ENCODE results near the gene LAMA2.

Gene LAMA2

GRCh38 chr6:129565366-129565765, 682.4 kb downstream of the LAMA2 start:
- no peak overlapping the region for H2AFZ ChIP-seq (ENCODE audit: low read depth, low read length)
- H3K9me3 ChIP-seq (ENCODE audit: insufficient read depth, low read length): no peaks in the 10 kb centered on the region
- no peaks in the 10 kb centered on the region for H3K79me2 ChIP-seq (ENCODE audit: low read length)
- H3K27ac ChIP-seq (ENCODE audit: low read length): no peak overlapping the region
- H3K27me3 ChIP-seq (ENCODE audit: low read depth, low read length): no peaks in the 10 kb centered on the region
- no peak overlapping the region for H3K9ac ChIP-seq (ENCODE audit: low read length)
- H3K4me3 ChIP-seq (ENCODE audit: low read length): no peak overlapping the region
- no peak overlapping the region for H3K4me2 ChIP-seq (ENCODE audit: low read length)
- H3K4me1 ChIP-seq (ENCODE audit: low read length): no peaks in the 10 kb centered on the region
- H3K36me3 ChIP-seq (replicated peaks; ENCODE audit: low read depth, low read length): no peaks in the 10 kb centered on the region
- TF ChIP-seq CTCF (IDR thresholded peaks at IDR 0.05; ENCODE audit: low read depth, low read length) (no peak), EZH2phosphoT487 (IDR thresholded peaks at IDR 0.05; ENCODE audit: low read depth) (no peak)
- H4K20me1 ChIP-seq (ENCODE audit: insufficient read depth, low read length): no peaks in the 10 kb centered on the region

- Histone ChIP-seq H3K27ac (ENCODE audit: low read length) (no peak overlapping the region), H3K4me1 (ENCODE audit: low read length) (no peaks in the 10 kb centered on the region), H3K9me3 (ENCODE audit: insufficient read depth, low read length) (no peaks in the 10 kb centered on the region), H3K4me2 (ENCODE audit: low read length) (no peak overlapping the region), H2AFZ (ENCODE audit: low read depth, low read length) (no peak overlapping the region), H3K36me3 (replicated peaks; ENCODE audit: low read depth, low read length) (no peaks in the 10 kb centered on the region), H3K79me2 (ENCODE audit: low read length) (no peaks in the 10 kb centered on the region), H3K9ac (ENCODE audit: low read length) (no peak overlapping the region), H4K20me1 (ENCODE audit: insufficient read depth, low read length) (no peaks in the 10 kb centered on the region), H3K27me3 (ENCODE audit: low read depth, low read length) (no peaks in the 10 kb centered on the region), H3K4me3 (ENCODE audit: low read length) (no peak overlapping the region)
- TF ChIP-seq CTCF (IDR thresholded peaks at IDR 0.05; ENCODE audit: low read depth, low read length) (no peak), EZH2phosphoT487 (IDR thresholded peaks at IDR 0.05; ENCODE audit: low read depth) (no peak)
Measured at GRCh38 chr6:129565811-129566210, 682.9 kb downstream of the LAMA2 start.
